Fibroblast of peridontal ligament (primary cell): ENCODE data around the gene BMP10.

Experiments
- DNase-seq: peaks from one replicate; pipeline ENCODE4 v3.0.0-alpha.2; 2010; ENCODE audit errors: extremely low read depth

The BMP10 gene

DNA sequence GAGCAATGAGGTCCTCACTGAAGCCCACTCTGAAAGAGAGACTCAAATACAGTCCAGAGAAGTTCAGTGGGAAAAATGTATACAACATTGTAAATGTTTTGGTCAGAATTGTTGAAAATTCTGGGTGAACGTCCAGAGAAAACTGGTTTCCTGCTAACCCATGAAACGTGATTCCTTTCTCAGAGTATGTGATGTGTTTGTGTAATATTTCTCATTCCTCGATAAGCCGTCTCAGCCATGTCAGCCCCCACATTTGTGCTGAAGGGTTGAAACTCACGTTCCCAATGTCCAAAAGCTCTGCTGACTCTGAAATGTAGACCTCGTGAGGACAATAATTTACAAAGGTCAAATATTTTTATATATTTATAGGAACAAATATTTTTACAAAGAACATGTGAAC is 51.6 kb downstream of the BMP10 start:
- DNase-seq: peak; percentile 24

DNA sequence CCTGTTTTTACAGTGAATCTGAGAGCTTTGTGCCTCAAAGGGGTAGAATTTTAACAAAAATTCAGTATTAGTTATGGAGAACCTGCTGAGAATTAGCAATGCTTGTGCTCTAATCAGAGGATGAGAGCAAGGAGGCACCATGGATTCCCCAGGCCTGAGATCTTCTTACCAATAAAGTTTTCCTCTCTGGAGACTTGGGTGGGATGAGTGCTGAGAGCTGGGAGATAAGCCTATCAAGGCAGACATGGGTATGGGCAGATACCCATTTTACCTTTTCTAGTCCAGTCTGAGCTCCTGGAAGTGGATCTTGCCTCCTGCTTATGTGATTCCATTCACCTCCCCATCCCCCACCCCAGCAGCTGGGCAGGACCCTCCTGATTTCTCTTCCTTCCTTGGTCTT is 53.9 kb downstream of the BMP10 start:
- no peak for DNase-seq
